ENCODE measurements around the gene ZFHX3. TPM values are rescaled to one million over a fixed set of nuclear protein-coding genes. Genes with fewer than 3 reads are reported as not detected.

Gene ZFHX3
- total RNA-seq, 1 donor, result 2.6 TPM

DNA sequence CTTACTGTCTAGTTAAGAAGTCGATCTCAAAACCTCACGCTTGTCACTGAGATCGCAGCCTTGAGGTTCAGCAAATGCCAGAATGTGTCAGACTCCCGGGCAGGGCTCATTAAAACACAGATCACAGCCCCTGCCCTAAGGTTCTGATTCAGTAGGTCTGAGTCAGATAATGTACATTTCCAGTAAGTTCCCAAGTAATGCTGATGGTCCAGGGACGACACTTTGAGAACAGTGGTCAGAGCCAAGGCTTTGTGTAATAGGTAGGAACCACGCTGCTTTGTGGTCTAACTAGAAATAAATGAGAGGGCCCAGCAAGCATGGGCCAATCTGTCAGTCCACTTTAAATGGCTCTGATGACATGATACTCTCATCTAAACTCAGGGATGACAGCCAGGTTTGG lies 228.6 kb downstream of the ZFHX3 start:
- Histone ChIP-seq H3K4me3 (ENCODE audit: low read length) (no peak overlapping the region), H3K27me3 (ENCODE audit: insufficient read depth, low read length) (no peaks in the 10 kb centered on the region), H3K9me3 (ENCODE audit: low read depth, low read length) (no peaks in the 10 kb centered on the region), H3K4me1 (ENCODE audit: insufficient read depth, low read length) (no peaks in the 10 kb centered on the region)

DNA sequence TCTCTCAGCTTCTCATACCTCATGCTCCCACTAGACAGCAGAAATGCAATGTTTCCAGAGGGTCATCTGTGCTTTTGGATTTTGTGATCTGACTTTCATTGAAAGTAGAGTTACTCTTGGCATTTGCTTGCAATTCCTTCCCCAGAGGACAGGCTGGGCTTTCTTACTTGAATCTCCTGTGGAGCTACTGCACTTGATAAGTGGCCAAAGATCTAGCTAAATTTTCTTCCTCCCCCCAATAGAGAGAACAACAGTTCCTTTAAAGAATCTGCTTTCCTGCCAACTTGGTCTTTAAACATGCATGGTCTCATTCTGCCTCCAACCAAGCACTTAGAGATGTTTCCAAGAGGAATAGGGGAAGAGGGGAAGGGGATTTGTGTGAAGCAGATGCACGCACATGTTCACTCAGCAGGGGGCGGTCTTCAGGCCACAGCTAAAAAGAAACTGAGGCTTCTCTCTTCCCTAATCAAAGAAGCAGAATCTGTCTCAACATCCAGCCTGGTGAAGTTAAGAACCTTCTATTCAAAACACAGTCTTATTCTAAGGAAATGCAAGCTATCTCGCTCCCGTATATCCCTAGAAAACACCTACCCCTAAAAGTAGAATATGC lies 229.6 kb downstream of the ZFHX3 start:
- H3K4me1 ChIP-seq (ENCODE audit: insufficient read depth, low read length), result no peaks in the 10 kb centered on the region
- H3K9me3 ChIP-seq (ENCODE audit: low read depth, low read length), result no peaks in the 10 kb centered on the region
- no peak overlapping the region for H3K4me3 ChIP-seq (ENCODE audit: low read length)
- H3K27me3 ChIP-seq (ENCODE audit: insufficient read depth, low read length), result no peaks in the 10 kb centered on the region

DNA sequence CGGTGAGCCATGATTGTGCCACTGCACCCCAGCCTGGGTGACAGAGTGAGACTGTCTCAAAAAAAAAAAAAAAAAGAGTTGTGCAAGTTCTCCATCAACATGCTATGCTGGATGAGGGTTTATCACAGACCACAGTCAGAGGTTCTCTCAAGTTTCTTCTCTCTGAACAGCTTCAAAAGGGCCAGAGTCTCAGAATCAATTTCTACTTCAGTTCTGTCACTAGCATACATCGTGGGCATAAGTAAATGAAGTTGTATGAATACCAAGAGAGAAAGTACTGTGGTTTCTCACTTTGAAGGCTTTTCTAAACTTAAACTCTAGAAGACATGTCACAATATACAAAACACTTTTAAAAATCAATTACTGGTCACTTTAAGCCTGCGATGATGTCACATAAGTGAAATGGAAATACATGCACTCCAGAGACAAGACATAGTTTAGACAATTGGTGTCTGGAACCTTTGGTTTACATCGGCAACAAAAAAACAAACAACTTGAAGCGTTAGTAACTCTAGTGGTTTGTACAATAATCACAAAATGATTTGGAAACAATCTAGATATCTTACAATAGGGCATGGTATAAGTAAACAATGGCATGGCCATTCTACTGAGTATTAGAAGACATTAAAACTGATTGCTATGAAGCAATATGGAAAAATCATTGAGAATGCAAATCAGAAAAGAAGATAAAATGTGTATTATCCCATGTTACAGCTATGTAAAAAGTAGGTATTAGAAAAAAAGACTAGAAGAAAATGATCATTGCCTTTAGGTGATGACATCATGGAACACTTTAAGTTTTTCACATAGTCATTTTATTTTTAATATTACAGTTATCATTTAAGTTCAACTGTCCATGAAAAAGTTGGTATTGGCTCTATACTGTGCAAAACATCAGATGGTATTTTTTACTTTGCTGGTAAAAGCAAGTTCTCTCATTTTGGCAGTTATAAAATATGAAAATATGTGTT lies 232.3 kb downstream of the ZFHX3 start:
- Histone ChIP-seq H3K27me3 (ENCODE audit: insufficient read depth, low read length) (no peaks in the 10 kb centered on the region), H3K9me3 (ENCODE audit: low read depth, low read length) (no peaks in the 10 kb centered on the region), H3K4me3 (ENCODE audit: low read length) (no peak overlapping the region), H3K4me1 (ENCODE audit: insufficient read depth, low read length) (no peaks in the 10 kb centered on the region)

DNA sequence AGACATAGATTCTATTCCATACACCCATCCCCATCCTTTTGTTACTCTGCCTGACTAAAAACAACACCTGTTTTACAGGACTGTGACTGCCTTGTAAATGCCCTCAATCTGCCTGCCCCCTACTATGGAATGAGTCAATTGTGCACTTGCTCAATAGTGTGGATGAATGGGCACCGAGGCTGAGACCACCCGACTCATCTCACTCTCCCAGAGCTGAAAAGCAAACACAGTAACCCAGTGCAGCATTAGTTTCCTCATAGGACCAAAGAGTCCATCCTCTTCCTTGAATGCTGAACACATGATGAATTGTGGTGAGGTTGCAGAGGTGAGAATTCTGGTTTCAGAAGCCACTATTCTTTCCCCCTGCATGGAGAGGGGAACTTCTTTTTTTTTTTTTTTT lies 233.7 kb downstream of the ZFHX3 start:
- H3K4me3 ChIP-seq (ENCODE audit: low read length), result no peak overlapping the region
- H3K27me3 ChIP-seq (ENCODE audit: insufficient read depth, low read length), result no peaks in the 10 kb centered on the region
- no peaks in the 10 kb centered on the region for H3K9me3 ChIP-seq (ENCODE audit: low read depth, low read length)
- no peaks in the 10 kb centered on the region for H3K4me1 ChIP-seq (ENCODE audit: insufficient read depth, low read length)

DNA sequence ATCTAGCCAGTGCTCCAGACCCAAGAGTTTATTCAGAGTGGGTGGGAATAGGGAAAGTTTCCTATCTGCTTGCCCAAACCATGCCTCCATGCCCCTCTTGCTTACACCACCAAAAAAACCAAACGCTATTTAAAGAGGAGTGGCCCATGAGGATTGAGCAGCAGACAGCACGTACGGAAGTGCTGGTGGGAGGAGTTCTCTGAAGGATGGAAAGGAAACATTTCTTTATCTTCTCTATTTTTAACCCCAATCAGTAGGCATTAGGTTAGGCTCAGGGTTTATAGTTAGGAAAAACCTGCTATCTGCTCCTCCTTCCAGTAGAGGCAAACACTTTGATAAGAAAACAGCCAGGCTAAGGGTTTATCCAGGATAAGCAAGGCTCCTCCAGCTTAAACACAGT lies 235.3 kb downstream of the ZFHX3 start:
- no peaks in the 10 kb centered on the region for H3K9me3 ChIP-seq (ENCODE audit: low read depth, low read length)
- no peaks in the 10 kb centered on the region for H3K27me3 ChIP-seq (ENCODE audit: insufficient read depth, low read length)
- no peak overlapping the region for H3K4me3 ChIP-seq (ENCODE audit: low read length)
- no peaks in the 10 kb centered on the region for H3K4me1 ChIP-seq (ENCODE audit: insufficient read depth, low read length)

DNA sequence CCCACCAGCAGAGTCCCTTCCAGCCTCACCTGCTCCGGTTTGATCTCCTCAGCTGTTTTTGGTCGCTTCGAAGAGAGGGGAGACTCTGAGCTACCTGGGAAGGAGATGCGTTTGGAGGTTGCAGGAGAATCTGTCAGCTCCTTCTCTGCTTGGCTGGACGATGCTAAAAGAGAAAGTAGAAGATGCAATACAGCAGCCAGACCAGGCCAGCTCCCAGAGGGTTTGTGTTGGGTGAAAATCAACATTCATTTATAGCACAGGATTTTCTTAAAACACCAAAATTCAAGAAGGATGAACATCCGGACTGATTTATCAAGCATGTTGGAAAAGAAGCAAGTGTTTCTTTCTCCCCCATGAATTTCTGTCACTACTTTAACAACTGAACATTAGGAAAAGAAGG lies 236.1 kb downstream of the ZFHX3 start:
- Histone ChIP-seq H3K4me3 (ENCODE audit: low read length) (no peak overlapping the region), H3K4me1 (ENCODE audit: insufficient read depth, low read length) (no peaks in the 10 kb centered on the region), H3K27me3 (ENCODE audit: insufficient read depth, low read length) (no peaks in the 10 kb centered on the region), H3K9me3 (ENCODE audit: low read depth, low read length) (no peaks in the 10 kb centered on the region)

DNA sequence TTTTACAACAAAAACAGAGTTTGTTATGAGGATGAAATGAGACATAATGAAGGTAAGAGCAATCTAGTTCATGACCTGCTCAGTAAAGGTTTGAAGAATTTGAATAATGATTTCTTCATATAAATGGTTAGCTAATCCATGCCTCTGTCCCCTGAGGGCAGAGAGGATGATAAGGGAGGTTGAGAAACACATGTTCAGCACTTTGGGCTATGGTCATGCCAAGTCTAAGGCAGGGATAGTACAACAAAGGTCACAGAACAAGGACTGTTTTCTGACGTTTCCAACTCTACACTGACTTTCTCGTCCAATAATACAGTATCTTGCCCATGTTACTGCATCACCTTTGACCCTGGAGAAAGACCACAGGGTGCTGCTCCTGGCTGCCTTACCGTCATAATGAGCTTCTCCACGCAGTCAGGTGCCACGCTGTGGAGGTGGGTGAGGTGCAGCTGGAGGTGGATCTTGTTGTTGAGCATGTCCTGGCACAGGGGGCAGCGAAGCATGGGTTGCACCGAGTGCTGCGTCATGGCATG lies 236.7 kb downstream of the ZFHX3 start:
- Histone ChIP-seq H3K4me3 (ENCODE audit: low read length) (no peak overlapping the region), H3K27me3 (ENCODE audit: insufficient read depth, low read length) (no peaks in the 10 kb centered on the region), H3K4me1 (ENCODE audit: insufficient read depth, low read length) (no peaks in the 10 kb centered on the region), H3K9me3 (ENCODE audit: low read depth, low read length) (no peaks in the 10 kb centered on the region)

DNA sequence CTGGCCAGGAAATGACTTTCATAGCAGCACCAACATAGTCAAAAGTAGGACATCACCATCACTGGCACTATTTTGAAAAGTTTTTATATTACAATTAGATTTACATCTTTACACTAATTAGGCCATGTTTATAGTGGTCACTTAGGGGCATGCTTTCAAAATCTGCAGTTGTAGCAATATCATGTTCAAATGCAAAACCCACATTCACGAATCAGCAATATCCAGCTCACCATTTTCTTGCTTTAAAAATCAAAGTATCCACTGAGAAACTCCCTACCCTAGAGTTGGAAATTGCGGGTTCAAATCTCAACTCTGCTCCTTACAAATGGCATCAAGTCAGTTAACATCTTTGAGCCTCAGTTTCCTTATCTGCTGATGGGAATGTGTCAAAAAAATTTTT lies 237.4 kb downstream of the ZFHX3 start:
- no peak overlapping the region for H3K4me3 ChIP-seq (ENCODE audit: low read length)
- no peaks in the 10 kb centered on the region for H3K27me3 ChIP-seq (ENCODE audit: insufficient read depth, low read length)
- no peaks in the 10 kb centered on the region for H3K4me1 ChIP-seq (ENCODE audit: insufficient read depth, low read length)
- H3K9me3 ChIP-seq (ENCODE audit: low read depth, low read length), result no peaks in the 10 kb centered on the region

DNA sequence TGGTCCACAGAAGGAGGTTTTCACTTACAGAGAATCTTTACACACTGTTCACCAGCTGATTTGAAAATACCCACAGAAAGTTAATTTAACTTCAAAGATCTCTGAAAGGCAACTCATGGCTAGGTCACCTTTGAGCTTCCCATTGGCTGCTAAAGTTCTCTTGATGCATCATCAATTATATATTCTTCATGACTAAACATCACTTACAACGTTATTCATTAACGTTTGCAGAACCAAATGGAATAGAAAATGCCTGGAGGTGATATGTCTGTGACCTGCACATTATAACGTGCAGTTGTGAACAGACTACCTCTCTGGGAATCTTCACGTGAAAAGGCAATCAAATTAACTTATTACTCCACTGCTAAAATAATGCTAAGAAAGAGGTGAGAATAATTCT lies 238.5 kb downstream of the ZFHX3 start:
- Histone ChIP-seq H3K27me3 (ENCODE audit: insufficient read depth, low read length) (no peaks in the 10 kb centered on the region), H3K4me3 (ENCODE audit: low read length) (no peak overlapping the region), H3K9me3 (ENCODE audit: low read depth, low read length) (no peaks in the 10 kb centered on the region), H3K4me1 (ENCODE audit: insufficient read depth, low read length) (no peaks in the 10 kb centered on the region)

DNA sequence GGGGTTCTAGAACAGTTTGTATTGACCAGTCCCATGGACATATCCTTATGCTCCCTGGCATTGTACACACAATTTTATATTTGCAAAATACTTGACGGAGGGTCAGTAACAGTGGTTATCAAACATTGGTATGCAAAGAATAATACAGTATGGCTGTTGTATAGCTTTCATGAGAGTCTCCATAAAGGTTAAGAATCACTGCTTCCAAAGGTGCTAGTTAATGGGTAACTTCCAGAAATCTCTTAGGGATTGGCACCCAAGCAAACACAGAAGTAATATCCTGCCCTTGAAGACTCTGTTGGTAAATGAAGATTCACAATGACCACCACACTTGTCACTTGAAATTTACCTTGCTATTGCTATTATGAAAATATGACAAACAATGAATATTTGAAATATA lies 239.2 kb downstream of the ZFHX3 start:
- Histone ChIP-seq H3K9me3 (ENCODE audit: low read depth, low read length) (no peaks in the 10 kb centered on the region), H3K4me3 (ENCODE audit: low read length) (no peak overlapping the region), H3K27me3 (ENCODE audit: insufficient read depth, low read length) (no peaks in the 10 kb centered on the region), H3K4me1 (ENCODE audit: insufficient read depth, low read length) (no peaks in the 10 kb centered on the region)

DNA sequence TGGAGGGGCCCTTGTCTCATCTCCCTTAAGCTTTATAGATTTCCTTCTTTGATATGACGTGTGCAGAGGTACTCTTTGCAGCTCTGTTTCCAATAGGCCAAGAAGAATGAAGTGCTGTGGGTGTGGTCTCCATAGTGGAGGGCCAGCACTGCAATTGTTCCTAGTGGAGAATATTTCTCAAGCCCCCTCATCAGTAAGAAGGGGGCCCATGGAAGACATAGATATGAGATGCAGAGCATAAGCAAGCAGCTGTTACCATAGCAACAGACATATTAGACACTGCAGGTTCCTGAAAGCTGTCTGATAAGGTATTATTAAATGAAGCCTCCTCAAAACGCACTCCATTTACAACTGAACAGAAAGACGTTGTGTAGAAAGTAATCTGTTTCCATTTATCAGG lies 240.7 kb downstream of the ZFHX3 start:
- no peaks in the 10 kb centered on the region for H3K4me1 ChIP-seq (ENCODE audit: insufficient read depth, low read length)
- H3K9me3 ChIP-seq (ENCODE audit: low read depth, low read length), result no peaks in the 10 kb centered on the region
- no peak overlapping the region for H3K4me3 ChIP-seq (ENCODE audit: low read length)
- H3K27me3 ChIP-seq (ENCODE audit: insufficient read depth, low read length), result no peaks in the 10 kb centered on the region

DNA sequence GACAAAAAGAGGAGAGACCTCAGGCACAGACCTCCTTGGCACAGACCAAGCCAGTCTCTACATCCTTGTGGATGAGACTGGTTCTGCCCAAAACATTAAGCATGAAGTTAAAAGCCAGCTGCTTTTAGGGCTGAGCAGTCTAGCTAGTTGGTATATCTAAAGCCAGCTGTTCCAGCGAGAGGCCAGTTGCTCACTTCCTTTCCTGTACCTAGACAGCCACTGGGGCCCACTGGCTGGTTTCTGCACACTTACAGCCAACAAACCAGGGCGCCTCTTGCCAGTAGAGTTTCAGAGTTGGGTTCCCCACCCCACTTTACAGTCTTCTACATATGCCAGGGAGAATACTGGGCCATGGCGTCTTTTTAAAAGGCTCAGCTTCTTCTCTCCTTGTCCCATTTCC lies 242.4 kb downstream of the ZFHX3 start:
- no peaks in the 10 kb centered on the region for H3K4me1 ChIP-seq (ENCODE audit: insufficient read depth, low read length)
- no peak overlapping the region for H3K4me3 ChIP-seq (ENCODE audit: low read length)
- H3K9me3 ChIP-seq (ENCODE audit: low read depth, low read length), result no peaks in the 10 kb centered on the region
- no peaks in the 10 kb centered on the region for H3K27me3 ChIP-seq (ENCODE audit: insufficient read depth, low read length)

DNA sequence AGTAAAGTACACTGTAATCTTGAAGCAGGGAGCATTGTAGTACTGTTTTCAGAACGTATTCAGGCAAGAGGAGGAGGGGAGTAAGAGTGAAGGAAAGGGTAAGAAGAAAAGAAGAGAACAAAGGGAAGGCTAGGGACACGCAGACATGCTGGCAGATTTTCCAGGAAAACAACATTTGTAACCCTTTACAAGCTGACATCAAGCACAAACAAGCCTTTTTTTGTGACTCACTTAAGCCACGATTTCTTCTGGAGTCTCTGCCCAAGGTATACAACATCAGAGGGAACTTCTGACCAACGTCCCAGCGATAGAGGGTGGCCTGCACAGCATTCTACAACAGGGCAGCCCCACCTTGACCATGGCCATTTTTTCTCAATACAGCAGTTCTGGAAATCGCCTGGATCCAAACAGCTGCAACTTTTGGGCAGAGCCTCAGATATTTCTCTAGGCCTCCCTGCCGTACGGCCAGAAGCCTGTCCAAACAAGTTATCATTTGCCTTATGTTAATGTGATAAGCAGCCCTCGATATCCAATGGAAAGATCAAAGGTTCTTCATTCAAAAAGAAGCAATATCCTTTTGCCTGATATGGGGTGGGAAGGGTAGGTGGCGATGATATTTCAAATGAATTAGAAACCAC lies 247.3 kb downstream of the ZFHX3 start:
- no peaks in the 10 kb centered on the region for H3K9me3 ChIP-seq (ENCODE audit: low read depth, low read length)
- H3K4me3 ChIP-seq (ENCODE audit: low read length), result no peak overlapping the region
- H3K27me3 ChIP-seq (ENCODE audit: insufficient read depth, low read length), result no peaks in the 10 kb centered on the region
- H3K4me1 ChIP-seq (ENCODE audit: insufficient read depth, low read length), result no peaks in the 10 kb centered on the region

DNA sequence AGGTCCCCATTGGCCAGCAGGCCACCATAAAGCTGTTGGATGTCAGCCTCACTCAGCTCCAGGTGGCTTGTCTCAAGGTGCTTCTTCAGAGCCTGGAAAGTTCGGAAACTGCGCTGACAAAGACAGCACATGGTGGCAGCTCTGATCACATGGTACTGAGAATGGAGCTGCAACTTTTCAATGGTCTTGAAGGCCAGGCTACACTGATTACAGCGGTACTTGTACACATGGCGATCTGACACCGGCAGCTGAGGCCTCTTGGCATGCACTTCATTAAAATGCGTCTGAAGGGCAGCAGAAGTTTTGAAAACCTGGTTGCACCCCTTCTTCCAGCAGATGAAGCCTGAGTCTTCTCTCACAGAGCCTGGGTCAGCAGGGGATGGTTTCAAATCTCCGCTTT lies 249.7 kb downstream of the ZFHX3 start:
- no peaks in the 10 kb centered on the region for H3K9me3 ChIP-seq (ENCODE audit: low read depth, low read length)
- no peaks in the 10 kb centered on the region for H3K4me1 ChIP-seq (ENCODE audit: insufficient read depth, low read length)
- no peak overlapping the region for H3K4me3 ChIP-seq (ENCODE audit: low read length)
- no peaks in the 10 kb centered on the region for H3K27me3 ChIP-seq (ENCODE audit: insufficient read depth, low read length)

DNA sequence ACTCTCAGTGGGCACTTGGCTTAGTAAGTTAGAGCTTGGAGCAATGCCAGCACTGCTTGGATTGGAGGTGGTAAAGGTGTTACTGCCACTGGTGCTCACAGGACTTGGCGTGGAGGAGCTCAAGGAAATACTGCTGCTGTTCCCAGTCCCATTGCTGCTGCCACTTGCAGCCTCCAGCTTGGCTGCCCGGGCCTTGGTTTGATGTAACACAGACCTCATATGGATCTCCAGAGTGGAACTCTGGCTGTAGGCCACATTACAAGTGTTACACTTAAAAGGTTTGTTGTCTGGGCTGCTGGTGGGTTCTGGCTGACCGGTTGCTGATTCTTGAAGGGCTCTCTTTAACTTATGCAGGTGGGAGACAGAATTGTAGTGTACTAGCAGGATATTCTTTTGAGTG lies 250.3 kb downstream of the ZFHX3 start:
- Histone ChIP-seq H3K27me3 (ENCODE audit: insufficient read depth, low read length) (no peaks in the 10 kb centered on the region), H3K4me1 (ENCODE audit: insufficient read depth, low read length) (no peaks in the 10 kb centered on the region), H3K9me3 (ENCODE audit: low read depth, low read length) (no peaks in the 10 kb centered on the region), H3K4me3 (ENCODE audit: low read length) (no peak overlapping the region)
